SK-N-MC (cell line): ENCODE data around the gene DCBLD2.

ENCODE experiments used
- EZH2 ChIP-seq: fragments of 200-600 bp; sonication (generic); IDR thresholded peaks from one replicate; pipeline ENCODE4 v1.6.1; 2017; ENCODE audit warnings: antibody characterized with exemption
- POLR2AphosphoS5 ChIP-seq: IDR thresholded peaks from 2 replicates; pipeline ENCODE4 v1.6.1; 2012; ENCODE audit warnings: mild to moderate bottlenecking, low read depth, low read length, borderline replicate concordance

DNA sequence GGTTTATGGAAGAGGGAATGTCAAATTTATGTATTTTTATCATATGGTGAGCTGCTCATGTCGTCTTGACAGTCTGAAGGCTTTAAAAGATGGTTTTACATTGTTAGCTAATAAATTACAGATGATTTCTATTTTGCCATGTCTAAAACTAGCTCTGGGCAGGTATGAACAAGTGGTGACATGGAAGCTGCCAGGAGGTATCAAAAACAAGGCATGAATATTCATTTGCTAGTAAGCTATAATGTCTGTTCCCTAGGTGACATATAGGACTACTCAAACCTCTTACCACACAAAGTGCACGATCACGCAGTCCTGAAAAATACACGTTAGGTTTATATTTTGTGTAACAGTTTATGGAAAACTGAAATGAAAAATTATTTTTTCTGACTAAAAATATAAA is 103.6 kb downstream of the DCBLD2 start:
- TF ChIP-seq EZH2: no peak
- TF ChIP-seq POLR2AphosphoS5: no peak
